Uterus (tissue), 4 donors: ENCODE data around the gene TFRC. TPM values are rescaled to one million over a fixed set of nuclear protein-coding genes. Genes with fewer than 3 reads are reported as not detected.
"Not testable (repeated sequence)": the region's sequence is repeated elsewhere in the genome, so short reads cannot be mapped to it uniquely, and the experiment has no call there.

ENCODE experiments used
- DNase-seq, 2 donors: peaks; one replicate each; pipeline ENCODE4 v3.0.0-alpha.2; 2019 to 2020
- H3K27ac ChIP-seq, 2 donors: fragments of 200-600 bp; sonication (generic); 1 replicate in 1 of 2; 2 replicates in 1 of 2; pipeline ENCODE4 v1.5.1; 2016 to 2018
- H3K27me3 ChIP-seq, 2 donors: fragments of 200-600 bp; sonication (generic); one replicate each; pipeline ENCODE4 v1.5.1; 2018 to 2019; ENCODE audit warnings: control low read depth in 1 of 2
- H3K36me3 ChIP-seq, 2 donors: fragments of 200-600 bp; sonication (generic); one replicate each; pipeline ENCODE4 v1.5.1; 2019; ENCODE audit warnings: control low read depth in 1 of 2
- H3K4me1 ChIP-seq, 2 donors: fragments of 200-600 bp; sonication (generic); one replicate each; pipeline ENCODE4 v1.5.1; 2018 to 2019; ENCODE audit warnings: control low read depth in 1 of 2
- H3K4me3 ChIP-seq, 2 donors: fragments of 200-600 bp; sonication (generic); 1 replicate in 1 of 2; 2 replicates in 1 of 2; pipeline ENCODE4 v1.5.1; 2018 to 2019; ENCODE audit warnings: mild to moderate bottlenecking in 1 of 2
- H3K9me3 ChIP-seq, 2 donors: fragments of 200-600 bp; sonication (generic); one replicate each; pipeline ENCODE4 v1.5.1; 2019; ENCODE audit warnings: control low read depth in 1 of 2
- CTCF ChIP-seq, 4 experiments: fragments of 200-600 bp in 2 of 4; fragments of 450-650 bp in 2 of 4; sonication (generic) in 2 of 4; IDR thresholded peaks; one replicate each; pipeline ENCODE4 v1.5.1; 2016 to 2019; ENCODE audit warnings: antibody characterized with exemption in 4 of 4, mild to moderate bottlenecking in 2 of 4, moderate library complexity in 1 of 4
- POLR2A ChIP-seq, 2 donors: fragments of 450-650 bp; IDR thresholded peaks; one replicate each; pipeline ENCODE4 v1.6.1; 2016; ENCODE audit warnings: antibody characterized with exemption in 2 of 2, mild to moderate bottlenecking in 1 of 2, moderate library complexity in 1 of 2
- intact Hi-C: fragments of 100-400 bp; cut with DNase I; formaldehyde crosslinking; loops from one replicate; pipeline ENCODE4 v1.15.1; 2023; ENCODE audit warnings: low total_unique reads
- total RNA-seq, 4 donors: library from RNA; depleted of rRNA in 3 of 4; stranded (reverse); fragments of >200 nt in 3 of 4; gene quantifications; one replicate each; pipeline versions ENCODE4 v1.1.0 to v1.2.4, GENCODE V29; 2014 to 2023
- donor health status: DM: yes; HTN: yes; CAD: no.

Gene TFRC
- total RNA-seq, 4 donors from 2014 or later: 29.5 to 87.7 (median 44.6) TPM

DNA sequence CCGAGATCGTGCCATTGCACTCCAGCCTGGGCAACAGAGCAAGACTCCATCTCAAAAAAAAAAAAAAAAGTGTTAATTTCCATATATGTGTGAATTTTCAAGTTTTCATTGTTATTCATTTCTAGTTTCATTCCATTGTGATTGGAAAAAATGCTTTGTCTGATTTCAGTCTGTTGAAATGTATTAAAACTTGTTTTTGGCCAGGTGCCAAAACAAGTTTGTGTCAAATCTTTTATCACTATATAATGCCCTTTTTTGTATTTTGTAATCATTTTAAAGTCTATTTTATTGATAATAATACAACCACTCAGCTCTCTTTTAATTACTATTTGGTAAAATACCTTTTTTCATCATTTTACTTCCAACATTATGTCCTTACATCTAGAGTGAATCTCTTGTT lies 42.5 kb downstream of the TFRC start:
- DNase-seq: no peak
- intact Hi-C loops: no loop called here
- Histone ChIP-seq H3K9me3 (no peaks in the 10 kb centered on the region), H3K27ac (no peak overlapping the region), H3K4me3 (no peak overlapping the region), H3K27me3 (no peaks in the 10 kb centered on the region), H3K4me1 (no peaks in the 10 kb centered on the region), H3K36me3 (no peaks in the 10 kb centered on the region)
- TF ChIP-seq CTCF (IDR thresholded peaks at IDR 0.05): no peak
- no peak for TF ChIP-seq POLR2A (IDR thresholded peaks at IDR 0.05)

DNA sequence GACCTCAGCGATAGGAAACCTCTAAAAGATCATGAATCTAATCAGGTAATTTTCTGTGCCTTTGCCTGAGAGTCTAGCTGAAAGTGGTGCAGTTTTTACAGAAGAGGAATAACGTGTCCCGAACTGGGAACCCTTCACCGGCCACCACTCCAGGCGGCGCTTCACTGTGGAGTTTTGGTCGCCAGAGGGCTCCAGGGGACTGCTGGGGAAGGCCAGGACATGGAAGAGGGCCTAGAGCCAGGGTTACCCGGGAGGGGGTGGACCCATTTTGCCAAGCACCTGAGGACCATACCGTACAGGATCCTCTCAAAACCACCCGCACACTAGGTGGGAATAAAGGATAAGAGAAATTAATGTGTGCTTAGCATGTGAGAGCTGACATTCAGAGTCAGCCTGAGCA lies 55.8 kb downstream of the TFRC start:
- H3K4me3 ChIP-seq, H3K9me3 ChIP-seq, H3K4me1 ChIP-seq, H3K27me3 ChIP-seq, H3K36me3 ChIP-seq, DNase-seq, H3K27ac ChIP-seq, intact Hi-C loops: not testable (repeated sequence)

GRCh38 chr3:196024968-196025367 lies 56.9 kb downstream of the TFRC start:
- Histone ChIP-seq H3K4me1 (no peaks in the 10 kb centered on the region), H3K27me3 (no peaks in the 10 kb centered on the region), H3K27ac (no peak overlapping the region), H3K36me3 (no peaks in the 10 kb centered on the region), H3K9me3 (no peaks in the 10 kb centered on the region), H3K4me3 (no peak overlapping the region)
- intact Hi-C loops: no loop called here
- DNase-seq: no peak
- TF ChIP-seq POLR2A (IDR thresholded peaks at IDR 0.05) (no peak), CTCF (IDR thresholded peaks at IDR 0.05) (no peak)

DNA sequence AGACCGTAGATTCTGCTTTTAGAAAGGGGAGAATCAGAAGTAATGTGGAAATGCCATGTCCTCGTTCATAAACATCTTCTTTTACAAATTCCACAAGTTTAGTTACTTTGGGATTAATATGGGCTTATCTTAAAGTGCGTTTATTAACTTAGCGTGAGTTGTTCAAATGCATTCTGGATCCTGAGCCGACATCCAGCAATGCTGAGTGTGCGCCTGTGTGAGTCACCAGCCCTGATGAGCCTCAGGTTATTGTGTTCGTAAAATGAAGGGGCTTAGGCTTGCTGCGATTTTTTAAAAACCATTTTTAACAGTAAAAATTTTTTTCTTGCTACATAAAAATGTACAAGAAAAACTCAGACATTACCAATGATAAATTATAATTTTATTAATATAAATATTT lies 57.9 kb downstream of the TFRC start:
- TF ChIP-seq CTCF (IDR thresholded peaks at IDR 0.05) (no peak), POLR2A (IDR thresholded peaks at IDR 0.05) (no peak)
- intact Hi-C loops: no loop called here
- H3K9me3 ChIP-seq: no peaks in the 10 kb centered on the region
- H3K4me1 ChIP-seq: no peaks in the 10 kb centered on the region
- no peak overlapping the region for H3K27ac ChIP-seq
- no peak overlapping the region for H3K4me3 ChIP-seq
- DNase-seq: no peak
- H3K36me3 ChIP-seq: no peaks in the 10 kb centered on the region
- H3K27me3 ChIP-seq: no peaks in the 10 kb centered on the region

DNA sequence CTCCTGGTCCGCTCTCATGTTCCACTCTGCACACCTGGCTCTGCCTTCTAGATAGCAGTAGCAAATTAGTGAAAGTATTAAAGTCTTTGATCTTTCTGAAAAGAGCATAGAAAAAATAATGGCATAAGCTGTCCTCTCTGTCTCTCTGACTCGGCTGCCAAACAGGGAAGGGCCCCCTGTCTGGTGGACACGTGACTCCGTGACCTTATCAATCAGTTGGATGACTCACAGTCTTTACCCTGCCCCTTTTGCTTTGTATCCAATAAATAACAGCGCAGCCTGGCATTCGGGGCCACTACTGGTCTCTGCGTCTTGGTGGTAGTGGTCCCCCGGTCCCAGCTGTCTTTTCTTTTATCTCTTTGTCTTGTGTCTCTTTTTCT lies 59.4 kb downstream of the TFRC start:
- H3K4me3 ChIP-seq, intact Hi-C loops, H3K36me3 ChIP-seq, H3K27me3 ChIP-seq, H3K4me1 ChIP-seq, DNase-seq, H3K9me3 ChIP-seq, H3K27ac ChIP-seq: not testable (repeated sequence)

DNA sequence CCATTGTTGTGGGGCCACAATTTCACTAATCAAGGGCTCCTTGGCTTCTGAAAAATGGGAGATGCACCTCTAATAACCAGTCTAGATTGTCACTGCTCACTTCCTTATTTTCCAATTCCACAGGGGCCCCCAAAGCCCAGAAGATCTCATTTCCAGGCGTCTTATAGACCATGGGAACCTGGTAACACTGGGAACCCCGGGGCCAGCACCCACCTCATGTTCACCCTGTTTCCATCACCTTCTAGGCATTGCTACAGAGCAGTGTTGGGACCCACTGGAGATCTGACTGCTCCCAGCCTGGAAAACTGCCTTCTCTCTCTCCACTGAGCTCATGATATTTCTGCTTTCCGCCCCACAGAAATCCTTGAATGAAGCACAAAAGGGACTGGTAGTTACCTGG lies 61.5 kb downstream of the TFRC start:
- intact Hi-C loops: no loop called here

GRCh38 chr3:196019576-196019975 lies 62.3 kb downstream of the TFRC start:
- DNase-seq, intact Hi-C loops: not testable (repeated sequence)

More for the DNA sequence above, 61.5 kb downstream of the TFRC start:
- H3K9me3 ChIP-seq: no peaks in the 10 kb centered on the region
- H3K4me3 ChIP-seq: no peak overlapping the region
- no peak for TF ChIP-seq POLR2A (IDR thresholded peaks at IDR 0.05)
- TF ChIP-seq CTCF (IDR thresholded peaks at IDR 0.05): no peak
- no peaks in the 10 kb centered on the region for H3K27me3 ChIP-seq
- no peak overlapping the region for H3K27ac ChIP-seq
- DNase-seq: no peak
- no peaks in the 10 kb centered on the region for H3K4me1 ChIP-seq
- no peaks in the 10 kb centered on the region for H3K36me3 ChIP-seq

DNA sequence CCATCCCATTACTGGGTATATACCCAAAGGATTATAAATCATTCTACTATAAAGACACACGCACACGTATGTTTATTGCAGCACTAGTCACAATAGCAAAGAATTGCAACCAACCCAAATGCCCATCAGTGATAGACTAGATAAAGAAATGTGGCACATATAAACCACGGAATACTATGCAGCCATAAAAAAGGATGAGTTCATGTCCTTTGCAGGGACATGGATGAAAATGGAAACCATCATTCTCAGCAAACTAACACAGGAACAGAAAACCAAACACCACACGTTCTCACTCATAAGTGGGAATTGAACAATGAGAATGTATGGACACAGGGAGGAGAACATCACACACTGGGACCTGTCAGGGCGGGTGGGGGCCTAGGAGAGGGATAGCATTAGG lies 63.7 kb downstream of the TFRC start:
- H3K4me3 ChIP-seq, intact Hi-C loops, H3K4me1 ChIP-seq, H3K27ac ChIP-seq, H3K36me3 ChIP-seq, H3K27me3 ChIP-seq, DNase-seq, H3K9me3 ChIP-seq: not testable (repeated sequence)

More at GRCh38 chr3:196019576-196019975, 62.3 kb downstream of the TFRC start:
- not testable (repeated sequence) for H3K36me3 ChIP-seq, H3K4me1 ChIP-seq, H3K9me3 ChIP-seq, H3K4me3 ChIP-seq, H3K27ac ChIP-seq, H3K27me3 ChIP-seq
